ENCODE data around the gene CYGB.

- no peak for TF ChIP-seq CTCF (IDR thresholded peaks at IDR 0.05)
- TF ChIP-seq POLR2A (IDR thresholded peaks at IDR 0.05): no peak
Measured at GRCh38 chr17:76574166-76574565, 36.7 kb upstream of the CYGB start.

Data from esophagus squamous epithelium (tissue), 4 donors.